Measurements from ENCODE around the gene ILF2. TPM values are rescaled to one million over a fixed set of nuclear protein-coding genes. Genes with fewer than 3 reads are reported as not detected.
"Not testable (repeated sequence)": the region's sequence is repeated elsewhere in the genome, so short reads cannot be mapped to it uniquely, and the experiment has no call there.

The ILF2 gene
- 100 to 1,000 TPM; 325 to 353 (median 339) TPM for polyA plus RNA-seq (ENCODE audit: insufficient read length in 3 of 3)

- DNase-seq (ENCODE audit: low read depth in 3 of 3, low spot score in 2 of 3): peak; percentile 98 to 100 (median 99)
These were observed at the start of gene ILF2 for GRCh38 chr1:153670859-153671627. Gene ILF2, minus strand, starts transcription at chr1:153670993. Its CDS starts 71 bp downstream, at chr1:153670922.

- no peak for DNase-seq (ENCODE audit: low read depth in 3 of 3, low spot score in 2 of 3)
These were observed 46.5 kb upstream of the ILF2 start for GRCh38 chr1:153717330-153717729.

GRCh38 chr1:153716211-153716610 lies 45.4 kb upstream of the ILF2 start:
- DNase-seq (ENCODE audit: low read depth in 3 of 3, low spot score in 2 of 3): not testable (repeated sequence)

- DNase-seq (ENCODE audit: low read depth in 3 of 3, low spot score in 2 of 3): no peak
These were observed 40.2 kb upstream of the ILF2 start for GRCh38 chr1:153711026-153711425.

GRCh38 chr1:153705484-153705883 lies 34.7 kb upstream of the ILF2 start:
- no peak for DNase-seq (ENCODE audit: low read depth in 3 of 3, low spot score in 2 of 3)

GRCh38 chr1:153699768-153700167 lies 29.0 kb upstream of the ILF2 start:
- no peak for DNase-seq (ENCODE audit: low read depth in 3 of 3, low spot score in 2 of 3)

GRCh38 chr1:153698923-153699714 lies 28.3 kb upstream of the ILF2 start:
- DNase-seq (ENCODE audit: low read depth in 3 of 3, low spot score in 2 of 3): no peak

- DNase-seq (ENCODE audit: low read depth in 3 of 3, low spot score in 2 of 3): no peak
These were observed 27.5 kb upstream of the ILF2 start for GRCh38 chr1:153698020-153698922.

- peak in 2 of 3 donors; percentile 71 to 89 for DNase-seq (ENCODE audit: low read depth in 3 of 3, low spot score in 2 of 3)
These were observed 26.6 kb upstream of the ILF2 start for GRCh38 chr1:153697191-153698019.

- DNase-seq (ENCODE audit: low read depth in 3 of 3, low spot score in 2 of 3): no peak
These were observed 25.9 kb upstream of the ILF2 start for GRCh38 chr1:153696741-153697140.

- DNase-seq (ENCODE audit: low read depth in 3 of 3, low spot score in 2 of 3): no peak
These were observed 22.7 kb upstream of the ILF2 start for GRCh38 chr1:153693466-153693865.

- no peak for DNase-seq (ENCODE audit: low read depth in 3 of 3, low spot score in 2 of 3)
These were observed 18.0 kb upstream of the ILF2 start for GRCh38 chr1:153688736-153689328.

- DNase-seq (ENCODE audit: low read depth in 3 of 3, low spot score in 2 of 3): no peak
These were observed 17.5 kb upstream of the ILF2 start for GRCh38 chr1:153688276-153688675.

GRCh38 chr1:153687346-153688125 lies 16.7 kb upstream of the ILF2 start:
- no peak for DNase-seq (ENCODE audit: low read depth in 3 of 3, low spot score in 2 of 3)

- no peak for DNase-seq (ENCODE audit: low read depth in 3 of 3, low spot score in 2 of 3)
These were observed 14.9 kb upstream of the ILF2 start for GRCh38 chr1:153685544-153686340.

GRCh38 chr1:153684892-153685291 lies 14.1 kb upstream of the ILF2 start:
- no peak for DNase-seq (ENCODE audit: low read depth in 3 of 3, low spot score in 2 of 3)

- DNase-seq (ENCODE audit: low read depth in 3 of 3, low spot score in 2 of 3): no peak
These were observed 13.1 kb upstream of the ILF2 start for GRCh38 chr1:153683854-153684253.

GRCh38 chr1:153682730-153683129 lies 11.9 kb upstream of the ILF2 start:
- no peak for DNase-seq (ENCODE audit: low read depth in 3 of 3, low spot score in 2 of 3)

Data from right renal cortex interstitium (tissue), 3 donors.